ENCODE measurements around the gene TNS3. TPM values are rescaled to one million over a fixed set of nuclear protein-coding genes. Genes with fewer than 3 reads are reported as not detected.

TNS3 gene
- total and polyA plus RNA-seq, 9 of the 15 experiments (the other 6 are each of a cell fraction or from before 2014, with no cell fraction given), result 0.20 TPM; not detected in 8

DNA sequence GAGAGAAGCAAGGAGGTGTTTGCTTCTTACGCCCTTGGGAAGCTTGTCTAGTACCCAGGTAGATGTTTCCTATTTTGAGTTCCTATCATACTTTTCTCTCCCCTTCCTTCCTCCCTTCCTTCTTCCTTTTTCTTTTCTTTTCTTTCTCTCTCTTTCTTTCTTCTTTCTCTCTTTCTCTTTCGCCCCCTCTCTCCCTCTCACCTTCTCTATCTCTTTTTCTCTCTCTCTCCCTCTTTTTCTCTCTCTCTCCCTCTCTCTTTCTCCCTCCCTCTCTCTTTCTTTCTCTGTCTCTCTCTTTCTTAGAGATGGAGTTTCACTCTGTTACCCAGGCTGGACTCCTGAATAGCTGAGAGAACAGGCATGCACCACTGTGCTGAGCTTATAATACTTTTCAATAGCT, 322.2 kb downstream of the TNS3 start:
- Histone ChIP-seq H3K9ac (ENCODE audit: insufficient read depth in 1 of 2, low read depth in 2 of 2, low read length in 2 of 2) (no peak overlapping the region), H3K27ac (ENCODE audit: extremely low read depth, low read depth, low read length) (no peak overlapping the region), H2AFZ (ENCODE audit: low read depth, low read length) (no peak overlapping the region), H4K20me1 (replicated peaks; ENCODE audit: control insufficient read depth, insufficient read depth, low read length) (peaks cover 6% of the 10 kb centered on the region), H3K36me3 (ENCODE audit: control insufficient read depth, insufficient read depth, low read length) (no peaks in the 10 kb centered on the region), H3K9me1 (ENCODE audit: control insufficient read depth, insufficient read depth, low read length) (no peaks in the 10 kb centered on the region), H3K4me1 (replicated peaks in 1 of 2; ENCODE audit: control insufficient read depth in 2 of 2, insufficient read depth in 2 of 2, low read length in 2 of 2) (no peaks in the 10 kb centered on the region), H3K4me3 (no peak overlapping the region), H3K4me2 (ENCODE audit: insufficient read depth, low read length) (no peak overlapping the region), H3K79me2 (ENCODE audit: control insufficient read depth, insufficient read depth, low read length) (no peaks in the 10 kb centered on the region), H3K27me3 (ENCODE audit: control insufficient read depth in 2 of 2, insufficient read depth in 2 of 2, low read length in 2 of 2) (peaks cover 0 to 12% of the 10 kb centered on the region in 2 experiments; a peak in 2 of 5 replicates), H3K9me3 (replicated peaks; ENCODE audit: control insufficient read depth, insufficient read depth, low read depth, low read length) (no peaks in the 10 kb centered on the region)
- POLR2A ChIA-PET, result no interaction called here
- in situ Hi-C loops (cut with MboI) (loop anchor here (5.0 kb wide), 1 partner anchor 573 kb away; no protein-coding TSS in a partner anchor), intact Hi-C loops (cut with micrococcal nuclease) (loop anchor here (10.0 kb wide), 1 partner anchor 855 kb away; no protein-coding TSS in a partner anchor)
- 4% methylated on average over 2 of the region's 2 CpGs for WGBS (ENCODE audit: insufficient coverage, low coverage, missing lambda C conversion rate)
- CTCF ChIA-PET (ENCODE audit: low intra/inter-chr PET ratio), result interaction anchor here (0.7 kb wide), 1 partner anchor 1600 kb away, joined by 3 read pairs; no protein-coding TSS in a partner anchor
- no TSS peak for BruUV-seq (replicated peaks)
- FAIRE-seq (no peak), DNase-seq (ENCODE audit: extremely low read depth in 1 of 4, low spot score in 3 of 4) (no peak), ATAC-seq (no peak)
- TF ChIP-seq GABPB2 (CRISPR knock-in tag; conservative IDR thresholded peaks at IDR 0.05), result no peak
- no peak for TF ChIP-seq ZNF175 (CRISPR knock-in tag; IDR thresholded peaks at IDR 0.05; ENCODE audit: low read depth)
- no peak for TF ChIP-seq PCBP2 (IDR thresholded peaks at IDR 0.05; ENCODE audit: low read depth, low read length, poor library complexity, severe bottlenecking)
- TF ChIP-seq, protein P1, sequence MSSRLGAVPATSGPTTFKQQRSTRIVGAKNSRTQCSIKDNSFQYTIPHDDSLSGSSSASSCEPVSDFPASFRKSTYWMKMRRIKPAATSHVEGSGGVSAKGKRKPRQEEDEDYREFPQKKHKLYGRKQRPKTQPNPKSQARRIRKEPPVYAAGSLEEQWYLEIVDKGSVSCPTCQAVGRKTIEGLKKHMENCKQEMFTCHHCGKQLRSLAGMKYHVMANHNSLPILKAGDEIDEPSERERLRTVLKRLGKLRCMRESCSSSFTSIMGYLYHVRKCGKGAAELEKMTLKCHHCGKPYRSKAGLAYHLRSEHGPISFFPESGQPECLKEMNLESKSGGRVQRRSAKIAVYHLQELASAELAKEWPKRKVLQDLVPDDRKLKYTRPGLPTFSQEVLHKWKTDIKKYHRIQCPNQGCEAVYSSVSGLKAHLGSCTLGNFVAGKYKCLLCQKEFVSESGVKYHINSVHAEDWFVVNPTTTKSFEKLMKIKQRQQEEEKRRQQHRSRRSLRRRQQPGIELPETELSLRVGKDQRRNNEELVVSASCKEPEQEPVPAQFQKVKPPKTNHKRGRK (tag; IDR thresholded peaks at IDR 0.05), result peak; percentile 36; the same call in 1 of the 2 replicates
- no peak for TF ChIP-seq SMARCA5 (IDR thresholded peaks at IDR 0.05)
